HG03196 (cell line): ENCODE data around the gene PVALEF.

Experiments used
- ATAC-seq: cut with Tn5 transposase; IDR thresholded peaks from one replicate; pipeline ENCODE4 v1.9.1; 2021; ENCODE audit not compliant: unreplicated experiment

The PVALEF gene

GRCh38 chr17:81180836-81181810 lies 15.8 kb downstream of the PVALEF start:
- ATAC-seq, result no peak

GRCh38 chr17:81181811-81182185 lies 16.5 kb downstream of the PVALEF start:
- ATAC-seq, result no peak

GRCh38 chr17:81182596-81182995 lies 17.3 kb downstream of the PVALEF start:
- no peak for ATAC-seq

GRCh38 chr17:81183316-81183715 lies 18.0 kb downstream of the PVALEF start:
- no peak for ATAC-seq

GRCh38 chr17:81183807-81184206 lies 18.5 kb downstream of the PVALEF start:
- no peak for ATAC-seq

- no peak for ATAC-seq
Measured at GRCh38 chr17:81184555-81184954, 19.2 kb downstream of the PVALEF start.

- ATAC-seq, result no peak
Measured at GRCh38 chr17:81186203-81186602, 20.9 kb downstream of the PVALEF start.

GRCh38 chr17:81187120-81187519 lies 21.8 kb downstream of the PVALEF start:
- no peak for ATAC-seq

- no peak for ATAC-seq
Measured at GRCh38 chr17:81187586-81188490, 22.5 kb downstream of the PVALEF start.

GRCh38 chr17:81188491-81188840 lies 23.2 kb downstream of the PVALEF start:
- no peak for ATAC-seq

GRCh38 chr17:81189016-81189415 lies 23.7 kb downstream of the PVALEF start:
- ATAC-seq, result no peak

GRCh38 chr17:81189670-81190530 lies 24.6 kb downstream of the PVALEF start:
- no peak for ATAC-seq

GRCh38 chr17:81190591-81190990 lies 25.3 kb downstream of the PVALEF start:
- no peak for ATAC-seq

GRCh38 chr17:81191116-81191515 lies 25.8 kb downstream of the PVALEF start:
- ATAC-seq, result no peak

- ATAC-seq, result no peak
Measured at GRCh38 chr17:81191646-81192045, 26.3 kb downstream of the PVALEF start.

- ATAC-seq, result no peak
Measured at GRCh38 chr17:81192386-81193050, 27.2 kb downstream of the PVALEF start.

- no peak for ATAC-seq
Measured at GRCh38 chr17:81193051-81193410, 27.7 kb downstream of the PVALEF start.

- ATAC-seq, result no peak
Measured at GRCh38 chr17:81193470-81194224, 28.3 kb downstream of the PVALEF start.

GRCh38 chr17:81194225-81194760 lies 29.0 kb downstream of the PVALEF start:
- no peak for ATAC-seq
